Coronary artery (tissue), 2 donors: Measurements from ENCODE around the gene TTC36.

ENCODE experiments used
- DNase-seq: peaks from one replicate; pipeline ENCODE4 v3.0.0-alpha.2; 2017; ENCODE audit warnings: low spot score
- H3K27ac ChIP-seq, 2 donors: fragments of 200-600 bp; sonication (generic); one replicate each; pipeline ENCODE4 v1.5.1; 2016 to 2019
- H3K4me3 ChIP-seq: fragments of 200-600 bp; sonication (generic); 2 replicates; pipeline ENCODE4 v1.5.1; 2016; ENCODE audit warnings: mild to moderate bottlenecking, moderate library complexity
- CTCF ChIP-seq: fragments of 200-600 bp; sonication (generic); IDR thresholded peaks from one replicate; pipeline ENCODE4 v1.5.1; 2019; ENCODE audit warnings: antibody characterized with exemption

The TTC36 gene

GRCh38 chr11:118524757-118525470, 2.4 kb upstream of the TTC36 start:
- no peak for TF ChIP-seq CTCF
- DNase-seq: no peak
- no peak overlapping the region for H3K27ac ChIP-seq
- no peak overlapping the region for H3K4me3 ChIP-seq

- Histone ChIP-seq H3K4me3 (no peak overlapping the region), H3K27ac (no peak overlapping the region)
- no peak for DNase-seq
- no peak for TF ChIP-seq CTCF
Observed at GRCh38 chr11:118526688-118527087, 586 bp upstream of the TTC36 start.

- Histone ChIP-seq H3K4me3 (no peak overlapping the region), H3K27ac (no peak overlapping the region)
- TF ChIP-seq CTCF: no peak
- no peak for DNase-seq
Observed at GRCh38 chr11:118528511-118528910, 1.2 kb downstream of the TTC36 start.

- DNase-seq: no peak
- Histone ChIP-seq H3K4me3 (peak overlapping the region; percentile 87), H3K27ac (no peak overlapping the region)
- no peak for TF ChIP-seq CTCF
Observed at GRCh38 chr11:118529584-118530175, 2.4 kb downstream of the TTC36 start.

- H3K27ac ChIP-seq: peak overlapping the region; percentile 47 to 85
- H3K4me3 ChIP-seq: peak overlapping the region; percentile 87
- no peak for TF ChIP-seq CTCF
- DNase-seq: no peak
Observed at GRCh38 chr11:118530180-118530682, 3.0 kb downstream of the TTC36 start.

GRCh38 chr11:118530683-118531596, 3.7 kb downstream of the TTC36 start, which contains the start of gene TMEM25:
TMEM25 (plus strand) TSS chr11:118531192; CDS start chr11:118531802, 610 bp downstream.
- DNase-seq: no peak
- TF ChIP-seq CTCF: no peak
- Histone ChIP-seq H3K27ac (peak within 1 kb of the TSS; percentile 47 to 85), H3K4me3 (peak within 1 kb of the TSS; percentile 87)
